Suprapubic skin (tissue), 4 donors: ENCODE measurements around the gene VN1R2. TPM values are rescaled to one million over a fixed set of nuclear protein-coding genes. Genes with fewer than 3 reads are reported as not detected.
"Not testable (repeated sequence)": the region's sequence is repeated elsewhere in the genome, so short reads cannot be mapped to it uniquely, and the experiment has no call there.

Experiments used
- DNase-seq, 2 donors: peaks; one replicate each; pipeline ENCODE4 v3.0.0-alpha.2; 2019; ENCODE audit warnings: low spot score in 2 of 2
- H3K27ac ChIP-seq: fragments of 200-600 bp; sonication (generic); one replicate; pipeline ENCODE4 v1.5.1; 2019
- H3K27me3 ChIP-seq: fragments of 200-600 bp; sonication (generic); one replicate; pipeline ENCODE4 v1.5.1; 2019
- H3K36me3 ChIP-seq: fragments of 200-600 bp; sonication (generic); one replicate; pipeline ENCODE4 v1.5.1; 2019
- H3K4me1 ChIP-seq: fragments of 200-600 bp; sonication (generic); one replicate; pipeline ENCODE4 v1.5.1; 2019
- H3K4me3 ChIP-seq: fragments of 200-600 bp; sonication (generic); one replicate; pipeline ENCODE4 v1.5.1; 2019; ENCODE audit warnings: mild to moderate bottlenecking
- H3K9me3 ChIP-seq: fragments of 200-600 bp; sonication (generic); one replicate; pipeline ENCODE4 v1.5.1; 2019
- EP300 ChIP-seq: sonication (generic); formaldehyde crosslinking; IDR thresholded peaks from one replicate; pipeline ENCODE4 v1.6.1; 2017; ENCODE audit warnings: antibody characterized with exemption
- POLR2A ChIP-seq, 2 donors: fragments of 450-650 bp; IDR thresholded peaks; one replicate each; pipeline ENCODE4 v1.6.1; 2017; ENCODE audit warnings: antibody characterized with exemption in 2 of 2, mild to moderate bottlenecking in 2 of 2, moderate library complexity in 2 of 2
- POLR2AphosphoS5 ChIP-seq, 3 donors: sonication (generic); formaldehyde crosslinking; IDR thresholded peaks; one replicate each; pipeline ENCODE4 v1.6.1; 2017; ENCODE audit warnings: antibody characterized with exemption in 3 of 3
- WGBS: methylation state at CpG from one replicate; pipeline ENCODE4 v1.1.5; 2018; 5-methylcytosine and 5-hydroxymethylcytosine counted together
- total RNA-seq, 4 donors: library from RNA; depleted of rRNA; stranded (reverse); fragments of >200 nt; gene quantifications; one replicate each; pipeline ENCODE4 v1.1.0, GENCODE V29; 2016
- TF ChIP-seq, protein P1 (sequence below), 2 donors: fragments of 200-600 bp in 1 of 2; fragments of 450-650 bp in 1 of 2; sonication (generic) in 1 of 2; IDR thresholded peaks; one replicate each; pipeline ENCODE4 v1.5.1; 2016 to 2019; ENCODE audit warnings: antibody characterized with exemption in 2 of 2, mild to moderate bottlenecking in 1 of 2, moderate library complexity in 1 of 2

VN1R2 gene, protein sequence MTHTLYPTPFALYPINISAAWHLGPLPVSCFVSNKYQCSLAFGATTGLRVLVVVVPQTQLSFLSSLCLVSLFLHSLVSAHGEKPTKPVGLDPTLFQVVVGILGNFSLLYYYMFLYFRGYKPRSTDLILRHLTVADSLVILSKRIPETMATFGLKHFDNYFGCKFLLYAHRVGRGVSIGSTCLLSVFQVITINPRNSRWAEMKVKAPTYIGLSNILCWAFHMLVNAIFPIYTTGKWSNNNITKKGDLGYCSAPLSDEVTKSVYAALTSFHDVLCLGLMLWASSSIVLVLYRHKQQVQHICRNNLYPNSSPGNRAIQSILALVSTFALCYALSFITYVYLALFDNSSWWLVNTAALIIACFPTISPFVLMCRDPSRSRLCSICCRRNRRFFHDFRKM
- not detected for total RNA-seq

DNA sequence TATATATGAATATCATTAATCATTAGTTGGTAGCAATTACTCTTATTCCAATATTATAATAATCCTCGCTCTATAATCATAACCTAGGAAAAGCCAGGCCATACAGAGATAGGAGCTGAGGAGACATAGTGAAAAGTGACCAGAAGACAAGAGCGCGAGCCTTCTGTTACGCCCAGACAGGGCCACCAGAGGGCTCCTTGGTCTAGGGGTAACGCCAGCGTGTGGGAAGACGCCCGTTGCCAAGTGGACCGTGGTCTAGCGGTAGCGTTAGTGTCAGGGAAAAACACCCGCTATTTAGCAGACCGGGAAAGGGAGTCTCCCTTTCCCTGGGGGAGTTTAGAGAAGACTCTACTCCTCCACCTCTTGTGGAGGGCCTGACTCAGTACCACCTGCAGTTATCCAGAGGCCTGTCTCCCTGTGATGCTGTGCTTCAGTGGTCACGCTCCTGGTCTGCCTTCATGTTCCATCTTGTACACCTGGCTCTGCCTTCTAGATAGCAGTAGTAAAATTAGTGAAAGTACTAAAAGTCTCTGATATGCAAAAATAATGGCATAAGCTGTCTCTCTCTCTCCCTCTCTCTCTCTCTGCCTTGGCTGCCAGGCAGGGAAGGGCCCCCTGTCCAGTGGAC is at the start of gene VN1R2:
VN1R2 (plus strand) TSS at position 578 of the 628 bp plus-strand sequence. CDS start 84 bp downstream, outside the sequence.
- not testable (repeated sequence) for H3K9me3 ChIP-seq, H3K4me3 ChIP-seq, H3K27ac ChIP-seq, H3K36me3 ChIP-seq, H3K27me3 ChIP-seq, DNase-seq
- WGBS = 70% methylated on average over 14 of the region's 14 CpGs
- peaks cover 14% of the 10 kb centered on the region for H3K4me1 ChIP-seq

DNA sequence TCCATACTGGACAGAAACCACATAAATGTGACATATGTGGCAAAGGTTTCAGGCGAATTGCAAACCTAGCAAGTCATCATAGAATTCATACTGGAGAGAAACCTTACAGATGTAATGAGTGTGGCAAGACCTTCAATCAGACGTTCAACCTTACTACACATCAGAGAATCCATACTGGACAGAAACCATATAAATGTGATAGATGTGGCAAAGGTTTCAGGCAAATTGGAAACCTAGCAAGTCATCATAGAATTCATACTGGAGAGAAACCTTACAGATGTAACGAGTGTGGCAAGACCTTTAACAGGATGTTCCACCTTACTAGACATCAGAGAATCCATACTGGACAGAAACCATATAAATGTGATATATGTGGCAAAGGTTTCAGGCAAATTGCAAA is 46.5 kb upstream of the VN1R2 start:
- not testable (repeated sequence) for H3K4me1 ChIP-seq, H3K4me3 ChIP-seq, H3K27ac ChIP-seq, H3K27me3 ChIP-seq, DNase-seq
- WGBS = 84% methylated on average over 3 of the region's 3 CpGs
- Histone ChIP-seq H3K9me3 (peaks cover 65% of the 10 kb centered on the region), H3K36me3 (peaks cover 44% of the 10 kb centered on the region)

DNA sequence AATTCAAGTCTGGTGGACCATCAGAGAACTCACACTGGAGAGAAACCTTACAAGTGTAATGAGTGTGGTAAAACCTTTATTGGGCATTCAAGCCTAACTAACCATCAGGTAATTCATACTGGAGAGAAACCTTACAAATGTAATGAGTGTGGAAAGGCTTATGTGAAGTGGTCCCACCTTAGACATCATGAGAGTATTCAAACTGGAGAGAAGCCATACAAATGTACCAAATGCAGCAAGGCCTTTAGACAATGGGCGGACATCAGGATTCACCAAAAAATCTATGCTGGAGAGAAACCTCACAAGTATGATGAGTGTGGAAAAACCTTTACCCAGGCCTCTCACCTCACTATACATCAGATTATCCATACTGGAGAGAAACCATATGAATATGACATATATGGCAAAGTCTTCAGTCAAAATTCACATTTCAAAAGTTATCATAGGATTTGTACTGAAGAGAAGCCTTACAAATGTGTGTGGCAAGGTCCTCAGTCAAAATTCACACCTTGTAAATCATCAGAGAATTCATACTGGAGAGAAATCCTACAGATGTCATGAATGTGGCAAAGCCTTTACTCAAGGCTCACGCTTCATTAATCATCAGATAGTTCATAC is 45.3 kb upstream of the VN1R2 start:
- H3K4me3 ChIP-seq = no peak overlapping the region
- peaks cover 36% of the 10 kb centered on the region for H3K36me3 ChIP-seq
- no peaks in the 10 kb centered on the region for H3K27me3 ChIP-seq
- 94% methylated on average over 2 of the region's 2 CpGs for WGBS
- no peak overlapping the region for H3K27ac ChIP-seq
- no peak for TF ChIP-seq POLR2A (IDR thresholded peaks at IDR 0.05)
- no peak for DNase-seq
- H3K9me3 ChIP-seq = peaks cover 75% of the 10 kb centered on the region
- H3K4me1 ChIP-seq = no peaks in the 10 kb centered on the region

DNA sequence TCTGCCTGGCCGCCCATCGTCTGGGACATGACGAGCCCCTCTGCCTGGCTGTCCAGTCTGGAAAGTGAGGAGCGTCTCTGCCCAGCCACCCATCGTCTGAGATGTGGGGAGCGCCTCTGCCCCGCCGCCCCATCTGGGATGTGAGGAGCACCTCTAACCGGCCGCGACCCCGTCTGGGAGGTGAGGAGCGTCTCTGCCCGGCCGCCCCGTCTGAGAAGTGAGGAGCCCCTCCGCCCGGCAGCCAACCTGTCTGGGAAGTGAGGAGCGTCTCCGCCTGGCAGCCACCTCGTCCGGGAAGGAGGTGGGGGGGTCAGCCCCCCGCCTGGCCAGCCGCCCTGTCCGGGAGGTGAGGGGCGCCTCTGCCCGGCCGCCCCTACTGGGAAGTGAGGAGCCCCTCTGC is 35.4 kb upstream of the VN1R2 start:
- peaks cover 58% of the 10 kb centered on the region for H3K9me3 ChIP-seq
- H3K27ac ChIP-seq, H3K4me3 ChIP-seq, H3K4me1 ChIP-seq, H3K36me3 ChIP-seq, DNase-seq, H3K27me3 ChIP-seq: not testable (repeated sequence)
- no CpG with 5 or more reads among the region's 28 CpGs for WGBS

DNA sequence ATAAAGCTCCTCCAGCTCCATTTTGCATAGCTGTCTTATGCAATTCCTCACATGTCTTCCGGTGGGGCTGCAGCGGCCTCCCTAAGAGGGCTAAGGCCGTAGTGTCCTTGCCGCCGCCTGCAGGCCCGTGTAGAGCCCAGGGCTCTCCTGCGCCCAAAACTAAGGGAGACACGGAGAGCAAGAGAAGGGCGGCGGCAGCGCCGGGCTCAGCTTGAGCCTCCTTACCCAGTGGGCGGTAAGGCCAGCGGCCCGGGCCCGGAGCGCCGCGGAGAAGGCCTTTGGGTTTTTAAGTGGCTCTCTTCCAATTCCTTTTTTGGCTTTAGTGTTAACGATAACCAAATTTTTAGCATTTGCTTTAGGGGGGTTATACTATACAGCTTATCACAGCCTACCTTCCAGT is 33.5 kb upstream of the VN1R2 start:
- Histone ChIP-seq H3K27ac (no peak overlapping the region), H3K4me1 (no peaks in the 10 kb centered on the region), H3K27me3 (no peaks in the 10 kb centered on the region), H3K4me3 (no peak overlapping the region), H3K9me3 (peaks cover 51% of the 10 kb centered on the region), H3K36me3 (no peaks in the 10 kb centered on the region)
- no peak for DNase-seq
- 97% methylated on average over 19 of the region's 20 CpGs for WGBS
- TF ChIP-seq, protein P1, sequence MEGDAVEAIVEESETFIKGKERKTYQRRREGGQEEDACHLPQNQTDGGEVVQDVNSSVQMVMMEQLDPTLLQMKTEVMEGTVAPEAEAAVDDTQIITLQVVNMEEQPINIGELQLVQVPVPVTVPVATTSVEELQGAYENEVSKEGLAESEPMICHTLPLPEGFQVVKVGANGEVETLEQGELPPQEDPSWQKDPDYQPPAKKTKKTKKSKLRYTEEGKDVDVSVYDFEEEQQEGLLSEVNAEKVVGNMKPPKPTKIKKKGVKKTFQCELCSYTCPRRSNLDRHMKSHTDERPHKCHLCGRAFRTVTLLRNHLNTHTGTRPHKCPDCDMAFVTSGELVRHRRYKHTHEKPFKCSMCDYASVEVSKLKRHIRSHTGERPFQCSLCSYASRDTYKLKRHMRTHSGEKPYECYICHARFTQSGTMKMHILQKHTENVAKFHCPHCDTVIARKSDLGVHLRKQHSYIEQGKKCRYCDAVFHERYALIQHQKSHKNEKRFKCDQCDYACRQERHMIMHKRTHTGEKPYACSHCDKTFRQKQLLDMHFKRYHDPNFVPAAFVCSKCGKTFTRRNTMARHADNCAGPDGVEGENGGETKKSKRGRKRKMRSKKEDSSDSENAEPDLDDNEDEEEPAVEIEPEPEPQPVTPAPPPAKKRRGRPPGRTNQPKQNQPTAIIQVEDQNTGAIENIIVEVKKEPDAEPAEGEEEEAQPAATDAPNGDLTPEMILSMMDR (IDR thresholded peaks at IDR 0.05) = no peak
- TF ChIP-seq POLR2A (IDR thresholded peaks at IDR 0.05) = no peak
- TF ChIP-seq EP300 = no peak
- TF ChIP-seq POLR2AphosphoS5 (IDR thresholded peaks at IDR 0.05) = no peak

DNA sequence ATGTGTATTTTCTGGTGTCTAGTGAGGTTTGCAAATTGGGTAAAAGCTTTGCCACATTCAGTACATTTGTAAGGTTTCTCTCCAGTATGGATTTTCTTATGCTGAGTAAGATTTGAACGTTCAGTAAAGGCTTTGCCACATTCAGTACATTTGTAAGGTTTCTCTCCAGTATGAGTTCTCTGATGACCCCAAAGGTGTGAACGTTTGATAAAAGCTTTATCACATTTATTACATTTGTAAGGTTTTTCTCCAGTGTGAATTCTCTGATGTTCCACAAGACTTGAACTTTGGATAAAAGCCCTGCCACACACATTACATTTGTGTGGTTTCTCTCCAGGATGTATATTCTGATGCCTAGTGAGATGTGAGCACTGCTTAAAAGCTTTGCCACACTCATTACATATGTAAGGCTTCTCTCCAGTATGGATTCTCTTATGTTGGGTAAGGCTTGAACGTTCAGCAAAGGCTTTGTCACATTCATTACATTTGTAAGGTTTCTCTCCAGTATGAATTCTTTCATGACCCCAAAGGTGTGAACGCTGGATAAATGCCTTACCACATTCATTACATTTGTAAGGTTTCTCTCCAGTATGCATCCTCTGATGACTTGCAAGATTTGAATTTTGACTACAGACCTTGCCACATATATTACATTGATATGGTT is 20.8 kb upstream of the VN1R2 start:
- WGBS = 93% methylated on average over 4 of the region's 4 CpGs
- Histone ChIP-seq H3K9me3 (peaks cover 84% of the 10 kb centered on the region), H3K4me1 (no peaks in the 10 kb centered on the region), H3K27me3 (no peaks in the 10 kb centered on the region), H3K4me3 (no peak overlapping the region), H3K27ac (no peak overlapping the region), H3K36me3 (peaks cover 52% of the 10 kb centered on the region)
- TF ChIP-seq EP300 (no peak), POLR2AphosphoS5 (IDR thresholded peaks at IDR 0.05) (no peak), POLR2A (IDR thresholded peaks at IDR 0.05) (no peak)
- TF ChIP-seq, protein P1 (IDR thresholded peaks at IDR 0.05) = no peak
- DNase-seq = no peak

DNA sequence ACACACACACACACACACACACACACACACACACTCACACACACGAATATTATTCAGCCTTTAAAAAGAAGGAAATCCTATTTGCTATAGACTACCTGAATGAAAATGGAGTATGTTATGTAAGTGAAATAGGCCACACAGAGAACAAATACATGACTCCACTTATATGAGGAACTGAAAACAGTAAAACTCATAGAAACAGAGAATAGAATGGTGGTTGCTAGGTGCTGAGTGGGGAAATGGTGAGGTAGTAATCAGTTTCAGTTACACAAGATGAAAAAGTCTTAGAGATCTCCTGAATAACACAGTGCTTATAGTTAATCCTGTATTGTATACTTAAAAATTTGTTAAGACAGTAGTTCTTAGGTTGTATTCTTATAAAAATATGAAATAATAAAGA is 11.6 kb upstream of the VN1R2 start:
- Histone ChIP-seq H3K27ac (no peak overlapping the region), H3K36me3 (peaks cover 86% of the 10 kb centered on the region), H3K4me3 (no peak overlapping the region), H3K9me3 (peaks cover 40% of the 10 kb centered on the region), H3K27me3 (no peaks in the 10 kb centered on the region), H3K4me1 (no peaks in the 10 kb centered on the region)
- DNase-seq = no peak
- TF ChIP-seq POLR2A (IDR thresholded peaks at IDR 0.05) (no peak), EP300 (no peak), POLR2AphosphoS5 (IDR thresholded peaks at IDR 0.05) (no peak)
- TF ChIP-seq, protein P1 (IDR thresholded peaks at IDR 0.05) = no peak
- 100% methylated on average over 1 of the region's 1 CpG for WGBS
